HEK293 (cell line): Measurements from ENCODE around the gene MRPL51.

Source experiments
- PATZ1 ChIP-seq: fragments of 450-650 bp; formaldehyde crosslinking; IDR thresholded peaks from 2 replicates; pipeline ENCODE4 v1.5.1; 2016; ENCODE audit warnings: missing biosample characterization, missing genetic modification characterization
- ZBTB49 ChIP-seq: fragments of 450-650 bp; formaldehyde crosslinking; IDR thresholded peaks from 2 replicates; pipeline ENCODE4 v1.5.1; 2016; ENCODE audit warnings: missing biosample characterization, missing genetic modification characterization, low read depth
- ZBTB7A ChIP-seq: fragments of 450-650 bp; formaldehyde crosslinking; IDR thresholded peaks from 2 replicates; pipeline ENCODE4 v1.5.1; 2016; ENCODE audit warnings: low read depth, missing biosample characterization, missing genetic modification characterization
- ZNF248 ChIP-seq: fragments of 450-650 bp; formaldehyde crosslinking; IDR thresholded peaks from 2 replicates; pipeline ENCODE4 v1.5.1; 2017; ENCODE audit warnings: missing biosample characterization, missing genetic modification characterization
- ZNF362 ChIP-seq: fragments of 450-650 bp; formaldehyde crosslinking; IDR thresholded peaks from 2 replicates; pipeline ENCODE4 v1.5.1; 2016; ENCODE audit warnings: missing biosample characterization, missing genetic modification characterization
- ZNF423 ChIP-seq: fragments of 450-650 bp; formaldehyde crosslinking; IDR thresholded peaks from 2 replicates; pipeline ENCODE4 v1.5.1; 2016; ENCODE audit warnings: missing biosample characterization, missing genetic modification characterization
- ZNF629 ChIP-seq: fragments of 450-650 bp; formaldehyde crosslinking; IDR thresholded peaks from 2 replicates; pipeline ENCODE4 v1.5.1; 2017; ENCODE audit warnings: missing biosample characterization, missing genetic modification characterization
- ZNF747 ChIP-seq: fragments of 450-650 bp; formaldehyde crosslinking; IDR thresholded peaks from 2 replicates; pipeline ENCODE4 v1.5.1; 2016; ENCODE audit warnings: missing biosample characterization, missing genetic modification characterization

- TF ChIP-seq ZBTB7A (tag by site-specific recombination) (no peak), ZNF747 (tag by site-specific recombination) (no peak), ZNF362 (tag by site-specific recombination) (no peak), ZBTB49 (tag by site-specific recombination) (no peak), ZNF248 (tag by site-specific recombination) (no peak), ZNF629 (tag by site-specific recombination) (peak; percentile 96), ZNF423 (tag by site-specific recombination) (no peak), PATZ1 (tag by site-specific recombination) (peak; percentile 82)
Observed at GRCh38 chr12:6532051-6532926, 39.2 kb upstream of the MRPL51 start.
